Adrenal gland (tissue), 19 donors: ENCODE measurements around the gene TIMM50. TPM values are rescaled to one million over a fixed set of nuclear protein-coding genes. Genes with fewer than 3 reads are reported as not detected.

Source experiments
- DNase-seq, 7 donors: peaks; one replicate each; pipeline ENCODE4 v3.0.0-alpha.2; 2019 to 2020
- H3K27ac ChIP-seq, 5 donors: fragments of 200-600 bp; sonication (generic) in 4 of 5; 1 replicate in 3 of 5; 2 replicates in 2 of 5; pipeline versions ENCODE4 v1.5.1 to v1.8.0; 2016 to 2020; ENCODE audit warnings: mild to moderate bottlenecking in 1 of 5
- H3K27me3 ChIP-seq: fragments of 200-600 bp; 2 replicates; pipeline ENCODE4 v1.8.0; 2021
- H3K36me3 ChIP-seq, 2 donors: fragments of 200-600 bp; replicated peaks in 1 of 2; 1 replicate in 1 of 2; 2 replicates in 1 of 2; pipeline versions ENCODE4 v1.5.1 to v1.8.0; 2018 to 2022
- H3K4me1 ChIP-seq, 2 donors: fragments of 200-600 bp; replicated peaks in 1 of 2; 1 replicate in 1 of 2; 2 replicates in 1 of 2; pipeline versions ENCODE4 v1.5.1 to v1.8.0; 2018 to 2021
- H3K4me3 ChIP-seq, 4 donors: fragments of 200-600 bp; sonication (generic) in 3 of 4; one replicate each; pipeline ENCODE4 v1.5.1; 2016 to 2018
- H3K9me3 ChIP-seq, 3 donors: fragments of 200-600 bp; sonication (generic) in 1 of 3; replicated peaks in 1 of 3; 1 replicate in 2 of 3; 2 replicates in 1 of 3; pipeline versions ENCODE4 v1.5.1 to v1.8.0; 2016 to 2021
- CTCF ChIP-seq, 6 experiments: fragments of 450-650 bp in 4 of 6; fragments of 200-600 bp in 2 of 6; sonication (generic) in 1 of 6; IDR thresholded peaks; 1 replicate in 5 of 6; 2 replicates in 1 of 6; pipeline versions ENCODE4 v1.5.1 to v1.8.0; 2016 to 2021; ENCODE audit warnings: antibody characterized with exemption in 6 of 6, mild to moderate bottlenecking in 2 of 6, moderate library complexity in 1 of 6
- POLR2A ChIP-seq, 2 donors: fragments of 450-650 bp; IDR thresholded peaks; one replicate each; pipeline ENCODE4 v1.6.1; 2017; ENCODE audit warnings: antibody characterized with exemption in 2 of 2, mild to moderate bottlenecking in 2 of 2, moderate library complexity in 1 of 2
- WGBS, 4 donors: extraction: QIAGEN DNeasy Blood & Tissue Kit in 2 of 4; methylation state at CpG; one replicate each; pipeline versions ENCODE4 v1.1.5 to v1.1.7; 2013 to 2017; 5-methylcytosine and 5-hydroxymethylcytosine counted together
- intact Hi-C, 2 donors: fragments of 100-400 bp; cut with DNase I; formaldehyde crosslinking; loops; one replicate each; pipeline versions ENCODE4 v1.14.1 to v1.15.0; 2022 to 2023
- long read RNA-seq, 10 donors: library from polyadenylated mRNA in 3 of 10; unstranded in 2 of 10; stranded (forward) in 1 of 10; transcript quantifications; one replicate each; pipeline ENCODE4 v2.0.0 and lab custom pipeline, GENCODE V29; 2021 to 2026
- polyA plus RNA-seq, 3 donors: library from polyadenylated mRNA; stranded (reverse); fragments of 200-250 nt in 2 of 3; fragments of 350-450 nt in 1 of 3; fragmentation: Illumina TruSeq in 1 of 3; extraction: RNeasy Lipid Tissue Mini Kit (QIAGEN cat#74804) in 1 of 3; gene quantifications; one replicate each; pipeline ENCODE4 v1.2.3, GENCODE V29; 2013 to 2014
- total RNA-seq, 9 donors: library from RNA; depleted of rRNA in 4 of 9; stranded (reverse); fragments of >200 nt in 4 of 9; fragments of 120-200 nt in 1 of 9; fragmentation: NEBNext Ultra II Directional in 1 of 9; extraction: Animal tissue kit (Norgen Biotek cat#: 25700) in 1 of 9; gene quantifications; one replicate each; pipeline versions ENCODE4 v1.1.0 to v1.2.4, GENCODE V29; 2013 to 2023
- donor health status: healthy with polysubstance abuse.
- donor health status: Bipolar disorder and iron deficiency.
- donor health status: DM: yes; HTN: yes; CAD: no.
- donor health status: DM: no; HTN: no; CAD: no.
- donor health status: DM: no; HTN: no; CAD: no.
- donor health status: DM: yes; HTN: yes; CAD: no.

Gene TIMM50
- total RNA-seq, result 10 to 100 TPM; 52.8 to 93.4 (median 65.0) TPM
- 100 to 1,000 TPM in 2 of 3 donors, 10 to 100 TPM in 1; 77.7 to 147 (median 118) TPM for polyA plus RNA-seq
- long read RNA-seq, donor 1, transcript TIMM50-205 (1 exons, 2,274 nt), result minor isoform, 10 of 43 reads
- long read RNA-seq, donor 1, transcript TIMM50-201 (11 exons, 1,612 nt), result major isoform, 27 of 43 reads
- long read RNA-seq, donor 1, partial matches to known transcripts, result 5 of 43 reads
- long read RNA-seq, donor 1, other reads (novel, unspliced or antisense), result 0 of 43 reads
- long read RNA-seq, donor 2, transcript TIMM50-205 (1 exons, 2,274 nt), result minor isoform, 12 of 34 reads
- long read RNA-seq, donor 2, transcript TIMM50-201 (11 exons, 1,612 nt), result major isoform, 18 of 34 reads
- long read RNA-seq, donor 2, partial matches to known transcripts, result 0 of 34 reads
- long read RNA-seq, donor 2, other reads (novel, unspliced or antisense), result 0 of 34 reads
- long read RNA-seq, donor 3, transcript TIMM50-205 (1 exons, 2,274 nt), result minor isoform, 7 of 30 reads
- long read RNA-seq, donor 3, transcript TIMM50-201 (11 exons, 1,612 nt), result major isoform, 21 of 30 reads
- long read RNA-seq, donor 3, partial matches to known transcripts, result 0 of 30 reads
- long read RNA-seq, donor 3, other reads (novel, unspliced or antisense), result 0 of 30 reads
- long read RNA-seq, donor 4, transcript TIMM50-201 (11 exons, 1,612 nt), result major isoform, 66 of 70 reads
- long read RNA-seq, donor 4, partial matches to known transcripts, result 1 of 70 reads
- long read RNA-seq, donor 4, other reads (novel, unspliced or antisense), result 2 of 70 reads
- long read RNA-seq, donor 5, transcript TIMM50-201 (11 exons, 1,612 nt), result major isoform, 62 of 71 reads
- long read RNA-seq, donor 5, partial matches to known transcripts, result 2 of 71 reads
- long read RNA-seq, donor 5, other reads (novel, unspliced or antisense), result 5 of 71 reads
- long read RNA-seq, donor 6, transcript TIMM50-201 (11 exons, 1,612 nt), result major isoform, 39 of 44 reads
- long read RNA-seq, donor 6, partial matches to known transcripts, result 1 of 44 reads
- long read RNA-seq, donor 6, other reads (novel, unspliced or antisense), result 3 of 44 reads
- long read RNA-seq, donor 7, transcript TIMM50-205 (1 exons, 2,274 nt), result major isoform, 5 of 14 reads
- long read RNA-seq, donor 7, partial matches to known transcripts, result 6 of 14 reads
- long read RNA-seq, donor 7, other reads (novel, unspliced or antisense), result 0 of 14 reads
- long read RNA-seq, donor 8, transcript TIMM50-201 (11 exons, 1,612 nt), result major isoform, 25 of 45 reads
- long read RNA-seq, donor 8, transcript TIMM50-205 (1 exons, 2,274 nt), result minor isoform, 12 of 45 reads
- long read RNA-seq, donor 8, partial matches to known transcripts, result 5 of 45 reads
- long read RNA-seq, donor 8, other reads (novel, unspliced or antisense), result 0 of 45 reads
- long read RNA-seq, donor 9, transcript TIMM50-201 (11 exons, 1,612 nt), result minor isoform, 9 of 20 reads
- long read RNA-seq, donor 9, transcript TIMM50-205 (1 exons, 2,274 nt), result major isoform, 10 of 20 reads
- long read RNA-seq, donor 9, partial matches to known transcripts, result 0 of 20 reads
- long read RNA-seq, donor 9, other reads (novel, unspliced or antisense), result 0 of 20 reads
- long read RNA-seq, donor 10, transcript TIMM50-201 (11 exons, 1,612 nt), result major isoform, 10 of 20 reads
- long read RNA-seq, donor 10, transcript TIMM50-205 (1 exons, 2,274 nt), result major isoform, 10 of 20 reads
- long read RNA-seq, donor 10, partial matches to known transcripts, result 0 of 20 reads
- long read RNA-seq, donor 10, other reads (novel, unspliced or antisense), result 0 of 20 reads

GRCh38 chr19:39480337-39481228 is at the start of gene TIMM50:
Gene TIMM50 (plus strand): TSS chr19:39480838. CDS start chr19:39480854, 16 bp downstream.
- Histone ChIP-seq H3K9me3 (no peaks in the 10 kb centered on the region), H3K27ac (peak within 1 kb of the TSS in 4 of 5 donors; percentile 3 to 85 (median 65)), H3K4me3 (peak within 1 kb of the TSS; percentile 36 to 93 (median 82)), H3K27me3 (no peaks in the 10 kb centered on the region), H3K36me3 (peaks cover 0 to 12% of the 10 kb centered on the region in 2 donors), H3K4me1 (peaks cover 8 to 18% of the 10 kb centered on the region in 2 donors)
- peak; percentile 98 to 99 (median 98) for DNase-seq
- 1 to 2% (median 1%) methylated on average over 6 to 62 of the region's 62 CpGs for WGBS, 4 donors
- intact Hi-C loops, result no loop called here
- peak in 1 of 2 donors; percentile 50 for TF ChIP-seq POLR2A (IDR thresholded peaks at IDR 0.05)
- no peak for TF ChIP-seq CTCF (IDR thresholded peaks at IDR 0.05)

- no peak for DNase-seq
- TF ChIP-seq CTCF (IDR thresholded peaks at IDR 0.05) (no peak), POLR2A (IDR thresholded peaks at IDR 0.05) (no peak)
- Histone ChIP-seq H3K27me3 (no peaks in the 10 kb centered on the region), H3K36me3 (peaks cover 0 to 31% of the 10 kb centered on the region in 2 donors), H3K9me3 (no peaks in the 10 kb centered on the region), H3K27ac (no peak overlapping the region), H3K4me1 (peaks cover 27 to 35% of the 10 kb centered on the region in 2 donors), H3K4me3 (no peak overlapping the region)
- 93 to 97% (median 96%) methylated on average over 8 of the region's 8 CpGs for WGBS, 4 donors
- intact Hi-C loops, result loop anchor here in 1 of 2 donors (10.0 kb wide), 1 partner anchor 242 kb away; no protein-coding TSS in a partner anchor
Observed at GRCh38 chr19:39432677-39433025, 48.0 kb upstream of the TIMM50 start.

GRCh38 chr19:39433480-39434079 is 47.1 kb upstream of the TIMM50 start:
- 91 to 96% (median 95%) methylated on average over 7 to 8 of the region's 8 CpGs for WGBS, 4 donors
- H3K27me3 ChIP-seq, result no peaks in the 10 kb centered on the region
- no peak overlapping the region for H3K27ac ChIP-seq
- H3K4me3 ChIP-seq, result no peak overlapping the region
- H3K36me3 ChIP-seq, result peaks cover 0 to 31% of the 10 kb centered on the region in 2 donors
- TF ChIP-seq POLR2A (IDR thresholded peaks at IDR 0.05) (no peak), CTCF (IDR thresholded peaks at IDR 0.05) (no peak)
- intact Hi-C loops, result loop anchor here in 1 of 2 donors (10.0 kb wide), 1 partner anchor 241 kb away; no protein-coding TSS in a partner anchor
- no peak for DNase-seq
- no peaks in the 10 kb centered on the region for H3K9me3 ChIP-seq
- peaks cover 21 to 30% of the 10 kb centered on the region in 2 donors for H3K4me1 ChIP-seq
